Measurements from ENCODE around the gene ARRDC1. TPM values are rescaled to one million over a fixed set of nuclear protein-coding genes. Genes with fewer than 3 reads are reported as not detected.

Gene ARRDC1
- total RNA-seq, 1 experiment from 2014 or later, result 13.3 TPM

GRCh38 chr9:137575716-137576411 lies 29.6 kb upstream of the ARRDC1 start:
- no peaks in the 10 kb centered on the region for H3K9me3 ChIP-seq (ENCODE audit: low read depth, low read length, poor library complexity, severe bottlenecking)
- no peak overlapping the region for H3K27ac ChIP-seq (ENCODE audit: low read depth, low read length, poor library complexity, severe bottlenecking)
- no peak for TF ChIP-seq EZH2 (IDR thresholded peaks at IDR 0.05; ENCODE audit: borderline replicate concordance, low read depth, low read length, poor library complexity, severe bottlenecking)
- TF ChIP-seq, protein P1, sequence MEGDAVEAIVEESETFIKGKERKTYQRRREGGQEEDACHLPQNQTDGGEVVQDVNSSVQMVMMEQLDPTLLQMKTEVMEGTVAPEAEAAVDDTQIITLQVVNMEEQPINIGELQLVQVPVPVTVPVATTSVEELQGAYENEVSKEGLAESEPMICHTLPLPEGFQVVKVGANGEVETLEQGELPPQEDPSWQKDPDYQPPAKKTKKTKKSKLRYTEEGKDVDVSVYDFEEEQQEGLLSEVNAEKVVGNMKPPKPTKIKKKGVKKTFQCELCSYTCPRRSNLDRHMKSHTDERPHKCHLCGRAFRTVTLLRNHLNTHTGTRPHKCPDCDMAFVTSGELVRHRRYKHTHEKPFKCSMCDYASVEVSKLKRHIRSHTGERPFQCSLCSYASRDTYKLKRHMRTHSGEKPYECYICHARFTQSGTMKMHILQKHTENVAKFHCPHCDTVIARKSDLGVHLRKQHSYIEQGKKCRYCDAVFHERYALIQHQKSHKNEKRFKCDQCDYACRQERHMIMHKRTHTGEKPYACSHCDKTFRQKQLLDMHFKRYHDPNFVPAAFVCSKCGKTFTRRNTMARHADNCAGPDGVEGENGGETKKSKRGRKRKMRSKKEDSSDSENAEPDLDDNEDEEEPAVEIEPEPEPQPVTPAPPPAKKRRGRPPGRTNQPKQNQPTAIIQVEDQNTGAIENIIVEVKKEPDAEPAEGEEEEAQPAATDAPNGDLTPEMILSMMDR (conservative IDR thresholded peaks at IDR 0.05; ENCODE audit: low read depth, low read length), result no peak
- H3K27me3 ChIP-seq (replicated peaks; ENCODE audit: insufficient read depth, low read depth, low read length, poor library complexity), result no peaks in the 10 kb centered on the region
- no peak for DNase-seq (ENCODE audit: low spot score)
- ChIA-PET POLR2A (ENCODE audit: low non-redundant PET) (no interaction called here), CTCF (no interaction called here)
- intact Hi-C loops (cut with micrococcal nuclease; ENCODE audit: unreplicated experiment), result no loop called here
- H3K4me3 ChIP-seq (ENCODE audit: low read depth, low read length, poor library complexity, severe bottlenecking), result no peak overlapping the region
- peaks cover 20% of the 10 kb centered on the region for H3K4me1 ChIP-seq (ENCODE audit: insufficient read depth, low read length, poor library complexity, severe bottlenecking)
- H3K36me3 ChIP-seq (ENCODE audit: insufficient read depth, low read length, poor library complexity, severe bottlenecking), result peaks cover 34% of the 10 kb centered on the region
- no TSS peak for BruUV-seq (replicated peaks)

DNA sequence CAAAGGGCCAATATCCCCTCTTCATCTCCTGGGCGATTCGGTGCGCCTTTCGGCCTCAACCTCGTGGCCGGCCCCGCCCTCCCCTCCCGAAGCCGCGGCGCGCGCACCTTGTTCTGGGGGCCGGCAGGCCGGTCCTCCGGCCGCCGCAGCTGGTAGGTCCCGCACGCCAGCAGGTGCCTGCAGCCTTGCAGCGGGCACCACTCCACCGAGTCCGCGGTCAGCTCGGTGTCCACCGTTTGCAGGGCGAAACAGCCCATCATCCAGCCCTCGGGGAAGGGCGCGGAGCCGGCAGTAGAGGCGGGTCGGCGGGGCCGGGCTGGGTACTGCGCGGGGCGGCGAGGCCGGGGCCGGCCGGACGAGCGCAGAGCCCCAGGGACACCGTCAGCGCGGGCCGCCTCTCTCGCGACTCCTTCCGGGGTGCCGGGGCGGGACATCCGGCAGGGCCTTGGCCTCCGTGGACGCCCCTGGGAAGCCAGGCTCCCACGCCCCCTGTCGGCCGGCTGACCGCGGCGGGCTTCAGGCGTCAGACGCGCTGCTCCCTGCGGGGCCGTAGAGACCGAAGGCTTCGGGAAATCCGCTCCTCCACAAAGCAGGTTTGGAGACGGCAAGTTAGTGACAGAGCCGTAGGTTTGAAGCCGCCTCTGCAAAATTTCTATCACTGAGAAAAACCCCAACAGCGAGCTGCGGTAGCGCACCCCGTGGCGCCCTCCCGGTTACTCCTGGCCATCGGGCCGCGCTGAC lies 26.8 kb upstream of the ARRDC1 start, which contains the start of gene DPH7:
Gene DPH7, minus strand, starts transcription at position 408 of the 741 bp plus-strand sequence. Its CDS starts 148 bp downstream, at position 260.
- ChIA-PET CTCF (interaction anchor here (0.6 to 1.0 kb wide), 2 partner anchors 12 to 36 kb away, joined by 3 to 5 read pairs; partner anchors contain the start of gene ZMYND19), POLR2A (ENCODE audit: low non-redundant PET) (no interaction called here)
- no TSS peak for BruUV-seq (replicated peaks)

GRCh38 chr9:137579259-137579604 lies 26.3 kb upstream of the ARRDC1 start:
- peaks cover 39% of the 10 kb centered on the region for H3K36me3 ChIP-seq (ENCODE audit: insufficient read depth, low read length, poor library complexity, severe bottlenecking)
- H3K9me3 ChIP-seq (ENCODE audit: low read depth, low read length, poor library complexity, severe bottlenecking), result no peaks in the 10 kb centered on the region
- intact Hi-C loops (cut with micrococcal nuclease; ENCODE audit: unreplicated experiment), result no loop called here
- H3K4me1 ChIP-seq (ENCODE audit: insufficient read depth, low read length, poor library complexity, severe bottlenecking), result peaks cover 20% of the 10 kb centered on the region
- TF ChIP-seq, protein P1 (conservative IDR thresholded peaks at IDR 0.05; ENCODE audit: low read depth, low read length), result no peak
- TF ChIP-seq EZH2 (IDR thresholded peaks at IDR 0.05; ENCODE audit: borderline replicate concordance, low read depth, low read length, poor library complexity, severe bottlenecking), result no peak
- peak overlapping the region; percentile 90 for H3K27ac ChIP-seq (ENCODE audit: low read depth, low read length, poor library complexity, severe bottlenecking)
- H3K27me3 ChIP-seq (replicated peaks; ENCODE audit: insufficient read depth, low read depth, low read length, poor library complexity), result no peaks in the 10 kb centered on the region
- H3K4me3 ChIP-seq (ENCODE audit: low read depth, low read length, poor library complexity, severe bottlenecking), result peak overlapping the region; percentile 97
- TSS peak; percentile 58 for BruUV-seq (replicated peaks)
- no peak for DNase-seq (ENCODE audit: low spot score)
- CTCF ChIA-PET, result interaction anchor here (0.6 to 1.0 kb wide), 3 partner anchors 12 to 170 kb away, joined by 3 to 5 read pairs (median 3); partner anchors contain the start of gene ZMYND19
- POLR2A ChIA-PET (ENCODE audit: low non-redundant PET), result interaction anchor here (0.6 kb wide), 1 partner anchor 1187 kb away, joined by 3 read pairs; no protein-coding TSS in a partner anchor

More for the DNA sequence above, 26.8 kb upstream of the ARRDC1 start, which contains the start of gene DPH7:
- H3K4me3 ChIP-seq (ENCODE audit: low read depth, low read length, poor library complexity, severe bottlenecking), result peak within 1 kb of the TSS; percentile 97
- peaks cover 45% of the 10 kb centered on the region for H3K36me3 ChIP-seq (ENCODE audit: insufficient read depth, low read length, poor library complexity, severe bottlenecking)
- DNase-seq (ENCODE audit: low spot score), result peak; percentile 98
- intact Hi-C loops (cut with micrococcal nuclease; ENCODE audit: unreplicated experiment), result no loop called here
- H3K27me3 ChIP-seq (replicated peaks; ENCODE audit: insufficient read depth, low read depth, low read length, poor library complexity), result no peaks in the 10 kb centered on the region
- H3K4me1 ChIP-seq (ENCODE audit: insufficient read depth, low read length, poor library complexity, severe bottlenecking), result peaks cover 20% of the 10 kb centered on the region
- peak within 1 kb of the TSS; percentile 90 for H3K27ac ChIP-seq (ENCODE audit: low read depth, low read length, poor library complexity, severe bottlenecking)
- H3K9me3 ChIP-seq (ENCODE audit: low read depth, low read length, poor library complexity, severe bottlenecking), result no peaks in the 10 kb centered on the region
- TF ChIP-seq, protein P1 (conservative IDR thresholded peaks at IDR 0.05; ENCODE audit: low read depth, low read length), result peak; percentile 94
- TF ChIP-seq EZH2 (IDR thresholded peaks at IDR 0.05; ENCODE audit: borderline replicate concordance, low read depth, low read length, poor library complexity, severe bottlenecking), result no peak
